Spleen (tissue), 7 donors: ENCODE data around the gene CGNL1.

Experiments used
- POLR2A ChIP-seq, 3 donors: fragments of 450-650 bp; IDR thresholded peaks; one replicate each; pipeline ENCODE4 v1.5.1; 2017; ENCODE audit warnings: antibody characterized with exemption in 3 of 3, mild to moderate bottlenecking in 1 of 3
- POLR2AphosphoS5 ChIP-seq, 3 donors: sonication (generic); formaldehyde crosslinking; IDR thresholded peaks; one replicate each; pipeline ENCODE4 v1.5.1; 2017; ENCODE audit warnings: antibody characterized with exemption in 3 of 3
- TF ChIP-seq, protein P1 (sequence below), 11 experiments: fragments of 200-600 bp in 7 of 11; fragments of 450-650 bp in 4 of 11; sonication (generic) in 4 of 11; IDR thresholded peaks in 8 of 11; conservative IDR thresholded peaks in 3 of 11; 1 replicate in 7 of 11; 2 replicates in 4 of 11; pipeline versions ENCODE4 v1.4.0 to v1.8.0; 2016 to 2021; ENCODE audit warnings: antibody characterized with exemption in 11 of 11, inconsistent platforms in 4 of 11, mild to moderate bottlenecking in 1 of 11
- donor health status: DM: no; HTN: no; CAD: no; lungs with moderate emphysema.
- donor health status: DM: no; HTN: no; CAD: no.
- donor health status: DM: no; HTN: no; CAD: no.

DNA sequence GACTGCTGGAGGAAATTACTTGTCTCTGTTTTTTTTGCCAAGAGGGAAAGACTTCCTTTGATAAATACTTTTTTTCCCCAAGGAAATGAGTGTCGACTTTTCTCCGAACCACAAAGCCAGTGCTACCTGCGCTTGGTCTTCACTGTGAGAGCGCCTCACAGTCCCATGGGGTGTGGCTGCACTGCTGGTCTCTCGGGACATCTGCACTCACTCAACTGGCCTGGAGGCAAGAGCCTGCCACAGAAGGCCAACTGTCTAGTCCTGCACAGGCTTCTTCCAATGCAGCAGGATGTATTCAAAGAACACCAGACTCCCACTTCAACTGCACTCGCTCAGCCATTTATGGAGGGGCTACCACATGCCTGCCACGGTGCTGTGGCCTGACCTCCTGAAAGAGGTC lies 40.6 kb upstream of the CGNL1 start:
- TF ChIP-seq, protein P1, sequence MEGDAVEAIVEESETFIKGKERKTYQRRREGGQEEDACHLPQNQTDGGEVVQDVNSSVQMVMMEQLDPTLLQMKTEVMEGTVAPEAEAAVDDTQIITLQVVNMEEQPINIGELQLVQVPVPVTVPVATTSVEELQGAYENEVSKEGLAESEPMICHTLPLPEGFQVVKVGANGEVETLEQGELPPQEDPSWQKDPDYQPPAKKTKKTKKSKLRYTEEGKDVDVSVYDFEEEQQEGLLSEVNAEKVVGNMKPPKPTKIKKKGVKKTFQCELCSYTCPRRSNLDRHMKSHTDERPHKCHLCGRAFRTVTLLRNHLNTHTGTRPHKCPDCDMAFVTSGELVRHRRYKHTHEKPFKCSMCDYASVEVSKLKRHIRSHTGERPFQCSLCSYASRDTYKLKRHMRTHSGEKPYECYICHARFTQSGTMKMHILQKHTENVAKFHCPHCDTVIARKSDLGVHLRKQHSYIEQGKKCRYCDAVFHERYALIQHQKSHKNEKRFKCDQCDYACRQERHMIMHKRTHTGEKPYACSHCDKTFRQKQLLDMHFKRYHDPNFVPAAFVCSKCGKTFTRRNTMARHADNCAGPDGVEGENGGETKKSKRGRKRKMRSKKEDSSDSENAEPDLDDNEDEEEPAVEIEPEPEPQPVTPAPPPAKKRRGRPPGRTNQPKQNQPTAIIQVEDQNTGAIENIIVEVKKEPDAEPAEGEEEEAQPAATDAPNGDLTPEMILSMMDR (IDR thresholded peaks at IDR 0.05 in 8 of 11, conservative IDR thresholded peaks at IDR 0.05 in 3 of 11), result no peak
- TF ChIP-seq POLR2A (IDR thresholded peaks at IDR 0.05), result no peak
- TF ChIP-seq POLR2AphosphoS5 (IDR thresholded peaks at IDR 0.05), result no peak
